H1 (cell line): ENCODE data around the gene OTUD5. TPM values are rescaled to one million over a fixed set of nuclear protein-coding genes. Genes with fewer than 3 reads are reported as not detected.

ENCODE experiments used
- CTCF ChIA-PET: fragments of 300-600 bp; sonication (Branson Sonifier 250); formaldehyde crosslinking; loops from one replicate; lab custom pipeline; 2021; ENCODE audit not compliant: partially characterized antibody; lab: Charles Lee
- POLR2A ChIA-PET: fragments of 300-600 bp; sonication (Branson Sonifier 250); formaldehyde crosslinking; loops from one replicate; lab custom pipeline; 2021; ENCODE audit warnings: inconsistent platforms; ENCODE audit not compliant: partially characterized antibody; lab: Charles Lee
- DNase-seq, 2 experiments: peaks; one replicate each; pipeline versions ENCODE4 v3.0.0 to v3.0.0-alpha.2; 2010 to 2022; ENCODE audit warnings: low spot score in 2 of 2, low read depth in 1 of 2, mixed read lengths in 1 of 2
- FAIRE-seq: peaks from 2 replicates; lab custom pipeline; 2011; peaks lifted over from hg19 to GRCh38; lab: Jason Lieb, UNC
- H2AFZ ChIP-seq: 2 replicates; pipeline ENCODE4 v1.8.1; 2012; ENCODE audit warnings: low read length, inconsistent platforms
- H2AK5ac ChIP-seq: 2 replicates; pipeline ENCODE4 v1.6.1; 2013; ENCODE audit warnings: low read depth, low read length
- H2BK120ac ChIP-seq: replicated peaks from 2 replicates; pipeline ENCODE3; 2013; ENCODE audit warnings: low read depth, low read length, inconsistent platforms
- H2BK12ac ChIP-seq: 2 replicates; pipeline ENCODE4 v1.6.1; 2013; ENCODE audit warnings: low read depth, low read length
- H2BK15ac ChIP-seq: 2 replicates; pipeline ENCODE4 v1.6.1; 2013; ENCODE audit warnings: low read length
- H2BK20ac ChIP-seq: 2 replicates; pipeline ENCODE4 v1.6.1; 2013; ENCODE audit warnings: low read length
- H2BK5ac ChIP-seq: 2 replicates; pipeline ENCODE4 v1.6.1; 2013; ENCODE audit warnings: low read depth, low read length
- H3K14ac ChIP-seq: 2 replicates; pipeline ENCODE4 v1.6.1; 2013; ENCODE audit warnings: inconsistent platforms; ENCODE audit not compliant: insufficient read length
- H3K18ac ChIP-seq: 2 replicates; pipeline ENCODE4 v1.6.1; 2013; ENCODE audit warnings: low read length; ENCODE audit errors: extremely low read depth
- H3K23ac ChIP-seq: 2 replicates; pipeline ENCODE4 v1.6.1; 2013; ENCODE audit warnings: inconsistent platforms; ENCODE audit not compliant: insufficient read length
- H3K23me2 ChIP-seq: 2 replicates; pipeline ENCODE4 v1.6.1; 2013; ENCODE audit warnings: low read depth, low read length
- H3K27ac ChIP-seq: 2 replicates; pipeline ENCODE4 v1.6.1; 2011; ENCODE audit warnings: low read depth, low read length, inconsistent platforms
- H3K27me3 ChIP-seq, 4 experiments: replicated peaks in 1 of 4; 1 replicate in 1 of 4; 2 replicates in 3 of 4; pipeline versions ENCODE4 v1.6.1 to v1.8.1; 2011 to 2013; ENCODE audit warnings: low read length in 3 of 4, mild to moderate bottlenecking in 3 of 4, inconsistent platforms in 2 of 4, mixed read lengths in 2 of 4, moderate library complexity in 1 of 4; ENCODE audit not compliant: control insufficient read depth in 3 of 4, insufficient read depth in 3 of 4; ENCODE audit errors: extremely low read depth in 1 of 4
- H3K36me3 ChIP-seq, 4 experiments: 2 replicates each; pipeline versions ENCODE4 v1.6.1 to v1.8.1; 2011 to 2013; ENCODE audit warnings: mild to moderate bottlenecking in 4 of 4, low read length in 3 of 4, moderate library complexity in 2 of 4, control low read depth in 1 of 4, inconsistent platforms in 1 of 4; ENCODE audit not compliant: insufficient read depth in 4 of 4, control insufficient read depth in 2 of 4
- H3K4ac ChIP-seq: replicated peaks from 2 replicates; pipeline ENCODE3; 2013; ENCODE audit warnings: low read length, low read depth, mixed read lengths, inconsistent platforms; ENCODE audit not compliant: insufficient read length
- H3K4me1 ChIP-seq, 4 experiments: replicated peaks in 1 of 4; 1 replicate in 1 of 4; 2 replicates in 3 of 4; pipeline versions ENCODE4 v1.6.1 to v1.8.1; 2011 to 2013; ENCODE audit warnings: low read length in 3 of 4, inconsistent platforms in 2 of 4, mixed read lengths in 1 of 4; ENCODE audit not compliant: insufficient read depth in 4 of 4, control insufficient read depth in 3 of 4
- H3K4me2 ChIP-seq, 2 experiments: 2 replicates each; pipeline versions ENCODE4 v1.6.1 to v1.8.1; 2011 to 2013; ENCODE audit warnings: low read depth in 2 of 2, low read length in 2 of 2, control low read depth in 1 of 2, inconsistent platforms in 1 of 2, mild to moderate bottlenecking in 1 of 2; ENCODE audit not compliant: insufficient read depth in 1 of 2
- H3K4me3 ChIP-seq, 4 experiments: fragments of 200-600, 300-600 bp in 1 of 4; sonication (generic), shearing (Covaris generic), sonication (Bioruptor Twin) in 1 of 4; 2 replicates each; pipeline versions ENCODE4 v1.5.1 to v1.8.1; 2011 to 2016; ENCODE audit warnings: low read length in 4 of 4, low read depth in 3 of 4, control low read depth in 2 of 4, inconsistent platforms in 2 of 4, mild to moderate bottlenecking in 2 of 4, mixed read lengths in 1 of 4, moderate library complexity in 1 of 4; ENCODE audit not compliant: insufficient read depth in 2 of 4; ENCODE audit errors: extremely low read depth in 1 of 4
- H3K56ac ChIP-seq: replicated peaks from 2 replicates; pipeline ENCODE3; 2013; ENCODE audit warnings: low read depth, mild to moderate bottlenecking, mixed read lengths, low read length, inconsistent platforms; ENCODE audit not compliant: insufficient read length
- H3K79me1 ChIP-seq: 2 replicates; pipeline ENCODE4 v1.6.1; 2013; ENCODE audit warnings: low read depth, low read length, control low read depth
- H3K79me2 ChIP-seq, 2 experiments: 2 replicates each; pipeline versions ENCODE4 v1.6.1 to v1.8.1; 2012 to 2013; ENCODE audit warnings: low read length in 2 of 2, mild to moderate bottlenecking in 2 of 2, inconsistent platforms in 1 of 2; ENCODE audit not compliant: insufficient read depth in 2 of 2, control insufficient read depth in 1 of 2
- H3K9ac ChIP-seq, 4 experiments: replicated peaks in 1 of 4; 1 replicate in 1 of 4; 2 replicates in 3 of 4; pipeline versions ENCODE4 v1.6.1 to v1.8.1; 2011 to 2013; ENCODE audit warnings: low read depth in 3 of 4, low read length in 3 of 4, control low read depth in 2 of 4, mild to moderate bottlenecking in 2 of 4, moderate library complexity in 2 of 4, inconsistent platforms in 1 of 4; ENCODE audit errors: extremely low read depth in 1 of 4
- H3K9me3 ChIP-seq, 2 experiments: 2 replicates each; pipeline versions ENCODE4 v1.6.1 to v1.8.1; 2012 to 2013; ENCODE audit warnings: mild to moderate bottlenecking in 2 of 2, moderate library complexity in 2 of 2, control low read depth in 1 of 2, inconsistent platforms in 1 of 2, low read depth in 1 of 2, low read length in 1 of 2, mixed read lengths in 1 of 2; ENCODE audit not compliant: insufficient read depth in 2 of 2
- H4K20me1 ChIP-seq, 2 experiments: replicated peaks in 1 of 2; 2 replicates each; pipeline versions ENCODE3 to v1.8.1; 2011 to 2013; ENCODE audit warnings: inconsistent platforms in 2 of 2, low read length in 2 of 2, mild to moderate bottlenecking in 1 of 2; ENCODE audit not compliant: insufficient read depth in 2 of 2, control insufficient read depth in 1 of 2
- H4K5ac ChIP-seq: 2 replicates; pipeline ENCODE4 v1.6.1; 2013; ENCODE audit warnings: low read length, low read depth, mixed read lengths, inconsistent platforms; ENCODE audit not compliant: insufficient read length
- H4K8ac ChIP-seq: 2 replicates; pipeline ENCODE4 v1.8.0; 2013; ENCODE audit warnings: mild to moderate bottlenecking, moderate library complexity, low read length, inconsistent platforms; ENCODE audit not compliant: insufficient read depth; ENCODE audit errors: extremely low read depth
- H4K91ac ChIP-seq: replicated peaks from 2 replicates; pipeline ENCODE3; 2013; ENCODE audit warnings: low read length, mixed read lengths, inconsistent platforms; ENCODE audit not compliant: insufficient read length
- BRCA1 ChIP-seq: IDR thresholded peaks from 2 replicates; pipeline ENCODE4 v1.6.1; 2012; ENCODE audit warnings: low read depth, low read length, improper control_type of control experiment
- CHD1 ChIP-seq: IDR thresholded peaks from 2 replicates; pipeline ENCODE4 v1.6.1; 2012; ENCODE audit warnings: low read depth, low read length, improper control_type of control experiment
- CREB1 ChIP-seq: IDR thresholded peaks from 2 replicates; pipeline ENCODE4 v1.6.1; 2012; ENCODE audit warnings: inconsistent platforms
- GABPA ChIP-seq: IDR thresholded peaks from 2 replicates; pipeline ENCODE4 v1.6.1; 2011; ENCODE audit warnings: mild to moderate bottlenecking, low read length, moderate library complexity, borderline replicate concordance; ENCODE audit not compliant: insufficient read depth
- GTF2F1 ChIP-seq: IDR thresholded peaks from 2 replicates; pipeline ENCODE4 v1.6.1; 2012; ENCODE audit warnings: low read depth, low read length, improper control_type of control experiment, borderline replicate concordance
- JUN ChIP-seq: IDR thresholded peaks from 2 replicates; pipeline ENCODE4 v1.6.1; 2011; ENCODE audit warnings: low read depth, mild to moderate bottlenecking, improper control_type of control experiment, low read length
- MAFK ChIP-seq: IDR thresholded peaks from 2 replicates; pipeline ENCODE4 v1.6.1; 2012; ENCODE audit warnings: low read depth, mild to moderate bottlenecking, improper control_type of control experiment, low read length
- NRF1 ChIP-seq: IDR thresholded peaks from 2 replicates; pipeline ENCODE4 v1.6.1; 2011; ENCODE audit warnings: mild to moderate bottlenecking, low read depth, low read length, improper control_type of control experiment
- RNF2 ChIP-seq: fragments of 200-900, 300-1000 bp; sonication (generic); IDR thresholded peaks from 2 replicates; pipeline ENCODE4 v1.7.1; 2016; ENCODE audit warnings: borderline replicate concordance, low read depth, mild to moderate bottlenecking, antibody characterized with exemption, low read length; ENCODE audit not compliant: poor library complexity, severe bottlenecking; ENCODE audit errors: missing control alignments
- SIX5 ChIP-seq: IDR thresholded peaks from 2 replicates; pipeline ENCODE4 v1.6.1; 2011; ENCODE audit warnings: mild to moderate bottlenecking, low read depth, low read length
- SP4 ChIP-seq: IDR thresholded peaks from 2 replicates; pipeline ENCODE4 v1.6.1; 2012; ENCODE audit warnings: low read length, inconsistent platforms
- SUZ12 ChIP-seq: fragments of 200-600 bp; sonication (generic); IDR thresholded peaks from 2 replicates; pipeline ENCODE4 v1.6.1; 2012; ENCODE audit warnings: mild to moderate bottlenecking, inconsistent platforms, low read length, moderate library complexity, mixed read lengths
- YY1 ChIP-seq: IDR thresholded peaks from 2 replicates; pipeline ENCODE4 v1.6.1; 2011; ENCODE audit warnings: low read depth, mild to moderate bottlenecking, low read length
- ZNF274 ChIP-seq: IDR thresholded peaks from 2 replicates; pipeline ENCODE4 v1.7.0; 2012; ENCODE audit warnings: low read length, borderline replicate concordance; ENCODE audit errors: extremely low read depth
- WGBS, 2 experiments: shearing (Covaris generic) in 1 of 2; methylation state at CpG; one replicate each; pipeline versions ENCODE4 v1.1.6 to v1.1.7; 2013 to 2015; ENCODE audit warnings: low lambda C conversion rate in 2 of 2, mixed read lengths in 2 of 2, inconsistent platforms in 1 of 2, low coverage in 1 of 2, missing lambda C conversion rate in 1 of 2; ENCODE audit not compliant: insufficient replicate concordance in 2 of 2, insufficient coverage in 1 of 2, insufficient read length in 1 of 2; ENCODE audit errors: extremely low coverage in 1 of 2, missing lambda C conversion rate in 1 of 2; 5-methylcytosine and 5-hydroxymethylcytosine counted together
- polyA plus RNA-seq, 7 experiments: library from polyadenylated mRNA; depleted of rRNA in 3 of 7; stranded (reverse) in 5 of 7; unstranded in 2 of 7; fragments of >200 nt in 5 of 7; fragments of 200-250 nt in 2 of 7; gene quantifications; 1 replicate in 5 of 7; 2 replicates in 1 of 7; 4 replicates in 1 of 7; pipeline versions ENCODE4 v1.2.1 to v1.2.3, GENCODE V29; 2011 to 2013; ENCODE audit warnings: missing spikeins in 2 of 7, mixed read lengths in 2 of 7
- total RNA-seq: library from RNA; stranded (reverse); fragmentation: NEBNext Ultra II Directional; extraction: Animal tissue kit (Norgen Biotek cat#: 25700); gene quantifications from 2 replicates; pipeline ENCODE4 v1.2.1, GENCODE V29; 2021

The OTUD5 gene
- total and polyA plus RNA-seq, 2 of the 8 experiments (the other 6 are each of a cell fraction or from before 2014, with no cell fraction given), result 46.3 to 53.5 TPM

- Histone ChIP-seq H3K9me3 (no peaks in the 10 kb centered on the region), H4K8ac (no peak overlapping the region), H3K9ac (no peak overlapping the region), H2BK120ac (no peak overlapping the region), H3K18ac (no peak overlapping the region), H2AK5ac (no peak overlapping the region), H4K5ac (no peak overlapping the region), H2BK15ac (no peak overlapping the region), H3K27ac (no peak overlapping the region), H2BK20ac (no peak overlapping the region), H2BK12ac (no peak overlapping the region), H3K14ac (no peak overlapping the region), H3K36me3 (peaks cover 4 to 55% (median 33%) of the 10 kb centered on the region in 4 experiments; a peak in 6 of 8 replicates), H3K79me1 (no peaks in the 10 kb centered on the region), H2AFZ (no peak overlapping the region), H3K4me1 (no peaks in the 10 kb centered on the region), H4K91ac (no peak overlapping the region), H3K23ac (no peak overlapping the region), H2BK5ac (no peak overlapping the region), H3K56ac (no peak overlapping the region), H3K79me2 (no peaks in the 10 kb centered on the region), H3K4me3 (no peak overlapping the region), H4K20me1 (peaks cover 0 to 2% of the 10 kb centered on the region in 2 experiments), H3K4ac (no peak overlapping the region), H3K4me2 (no peak overlapping the region), H3K23me2 (no peaks in the 10 kb centered on the region), H3K27me3 (no peaks in the 10 kb centered on the region)
- ChIA-PET POLR2A (interaction anchor here (3.7 kb wide), 1 partner anchor 11 kb away, joined by 11 read pairs; no protein-coding TSS in a partner anchor), CTCF (interaction anchor here (2.0 kb wide), 1 partner anchor 11 kb away, joined by 7 read pairs; the partner anchor contains the start of gene KCND1)
- 86% methylated on average over 3 of the region's 3 CpGs; no CpG with 5 or more reads in 1 of the 2 experiments for WGBS, 2 experiments
- no peak for TF ChIP-seq GABPA
- TF ChIP-seq BRCA1, result no peak
- TF ChIP-seq SIX5, result no peak
- no peak for TF ChIP-seq SUZ12
- TF ChIP-seq SP4, result no peak
- no peak for TF ChIP-seq ZNF274
- no peak for TF ChIP-seq NRF1
- no peak for TF ChIP-seq CHD1
- TF ChIP-seq YY1, result no peak
- no peak for TF ChIP-seq JUN
- no peak for TF ChIP-seq GTF2F1
- no peak for TF ChIP-seq RNF2
- TF ChIP-seq MAFK, result no peak
- no peak for TF ChIP-seq CREB1
- no peak for FAIRE-seq
- DNase-seq, result no peak
Measured at GRCh38 chrX:48983896-48984295, 26.5 kb upstream of the OTUD5 start.
